ENCODE data around the gene FAM193A. TPM values are rescaled to one million over a fixed set of nuclear protein-coding genes. Genes with fewer than 3 reads are reported as not detected.

FAM193A gene
- polyA plus RNA-seq, 1 of the 3 experiments (the other 2 are of a cell fraction) = 9.2 TPM

DNA sequence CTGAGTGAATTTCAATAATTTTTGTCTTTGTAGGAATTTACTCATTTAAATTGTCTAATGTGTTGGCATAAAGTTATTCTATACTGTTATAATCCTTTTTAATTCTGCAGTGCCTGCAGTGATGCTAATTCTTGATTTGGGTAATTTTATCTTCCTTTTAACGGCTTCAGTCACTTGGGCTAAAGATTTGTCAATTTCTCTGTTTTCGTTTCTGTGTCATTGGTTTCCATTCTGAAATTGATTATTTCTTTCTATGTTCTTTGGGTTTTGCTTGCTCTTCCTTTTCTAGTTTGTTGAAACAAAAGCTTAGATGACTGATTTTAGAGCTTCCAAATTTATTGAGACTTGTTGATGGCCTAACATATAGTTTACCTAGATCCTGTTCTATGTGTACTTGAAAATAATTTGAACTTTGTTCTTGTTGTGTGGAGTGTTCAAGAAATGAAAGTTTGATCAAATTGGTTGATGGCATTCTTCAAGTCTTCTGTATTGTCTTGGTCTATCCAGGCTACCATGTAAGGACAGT is 130.3 kb downstream of the FAM193A start:
- no peak overlapping the region for H3K4me3 ChIP-seq (ENCODE audit: low read depth in 2 of 2, low read length in 1 of 2)
- no peak for DNase-seq
- peaks cover 45% of the 10 kb centered on the region for H3K79me2 ChIP-seq (ENCODE audit: insufficient read depth)
- peaks cover 18% of the 10 kb centered on the region for H3F3A ChIP-seq (replicated peaks; ENCODE audit: insufficient read depth)
- no peak for TF ChIP-seq TEAD4 (IDR thresholded peaks at IDR 0.05; ENCODE audit: borderline replicate concordance, insufficient read depth)
- TF ChIP-seq MXI1 (IDR thresholded peaks at IDR 0.05; ENCODE audit: low read depth, low read length) = no peak
- TF ChIP-seq, protein P1, sequence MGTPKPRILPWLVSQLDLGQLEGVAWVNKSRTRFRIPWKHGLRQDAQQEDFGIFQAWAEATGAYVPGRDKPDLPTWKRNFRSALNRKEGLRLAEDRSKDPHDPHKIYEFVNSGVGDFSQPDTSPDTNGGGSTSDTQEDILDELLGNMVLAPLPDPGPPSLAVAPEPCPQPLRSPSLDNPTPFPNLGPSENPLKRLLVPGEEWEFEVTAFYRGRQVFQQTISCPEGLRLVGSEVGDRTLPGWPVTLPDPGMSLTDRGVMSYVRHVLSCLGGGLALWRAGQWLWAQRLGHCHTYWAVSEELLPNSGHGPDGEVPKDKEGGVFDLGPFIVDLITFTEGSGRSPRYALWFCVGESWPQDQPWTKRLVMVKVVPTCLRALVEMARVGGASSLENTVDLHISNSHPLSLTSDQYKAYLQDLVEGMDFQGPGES (IDR thresholded peaks at IDR 0.05; ENCODE audit: low read depth, low read length) = no peak
- TF ChIP-seq ELF1 (IDR thresholded peaks at IDR 0.05) = no peak
- TF ChIP-seq, protein P2, sequence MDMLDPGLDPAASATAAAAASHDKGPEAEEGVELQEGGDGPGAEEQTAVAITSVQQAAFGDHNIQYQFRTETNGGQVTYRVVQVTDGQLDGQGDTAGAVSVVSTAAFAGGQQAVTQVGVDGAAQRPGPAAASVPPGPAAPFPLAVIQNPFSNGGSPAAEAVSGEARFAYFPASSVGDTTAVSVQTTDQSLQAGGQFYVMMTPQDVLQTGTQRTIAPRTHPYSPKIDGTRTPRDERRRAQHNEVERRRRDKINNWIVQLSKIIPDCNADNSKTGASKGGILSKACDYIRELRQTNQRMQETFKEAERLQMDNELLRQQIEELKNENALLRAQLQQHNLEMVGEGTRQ (IDR thresholded peaks at IDR 0.05; ENCODE audit: borderline replicate concordance, low read depth, low read length) = no peak
- TF ChIP-seq RCOR1 (IDR thresholded peaks at IDR 0.05; ENCODE audit: low read length) = no peak
- TF ChIP-seq CHD2 (IDR thresholded peaks at IDR 0.05; ENCODE audit: low read length, partially characterized antibody) = no peak
- TF ChIP-seq, protein P3, sequence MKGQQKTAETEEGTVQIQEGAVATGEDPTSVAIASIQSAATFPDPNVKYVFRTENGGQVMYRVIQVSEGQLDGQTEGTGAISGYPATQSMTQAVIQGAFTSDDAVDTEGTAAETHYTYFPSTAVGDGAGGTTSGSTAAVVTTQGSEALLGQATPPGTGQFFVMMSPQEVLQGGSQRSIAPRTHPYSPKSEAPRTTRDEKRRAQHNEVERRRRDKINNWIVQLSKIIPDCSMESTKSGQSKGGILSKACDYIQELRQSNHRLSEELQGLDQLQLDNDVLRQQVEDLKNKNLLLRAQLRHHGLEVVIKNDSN (IDR thresholded peaks at IDR 0.05; ENCODE audit: borderline replicate concordance, low read depth) = no peak
- POLR2A ChIA-PET = no interaction called here
- H3K27me3 ChIP-seq (ENCODE audit: insufficient read depth) = no peaks in the 10 kb centered on the region
- 98% methylated on average over 2 of the region's 2 CpGs for WGBS (ENCODE audit: low lambda C conversion rate)
- H3K4me2 ChIP-seq = no peak overlapping the region
- peaks cover 9% of the 10 kb centered on the region for H4K20me1 ChIP-seq (ENCODE audit: insufficient read depth)
- H2AFZ ChIP-seq (ENCODE audit: low read depth) = no peak overlapping the region
- CTCF ChIA-PET = no interaction called here
- peak overlapping the region in 1 of 2 experiments; percentile 38; a peak in 1 of 4 replicates for H3K27ac ChIP-seq (ENCODE audit: low read depth in 2 of 2, low read length in 1 of 2)
- peaks cover 14 to 25% of the 10 kb centered on the region in 2 experiments for H3K36me3 ChIP-seq (replicated peaks in 1 of 2; ENCODE audit: control insufficient read depth in 1 of 2, insufficient read depth in 2 of 2, low read length in 1 of 2)
- no peak overlapping the region for H3K9ac ChIP-seq
- no peaks in the 10 kb centered on the region; a peak in 1 of 4 replicates for H3K4me1 ChIP-seq (ENCODE audit: control insufficient read depth in 1 of 2, insufficient read depth in 2 of 2, low read depth in 1 of 2, low read length in 1 of 2)
- H3K9me2 ChIP-seq = no peaks in the 10 kb centered on the region
- no peaks in the 10 kb centered on the region for H3K9me3 ChIP-seq

DNA sequence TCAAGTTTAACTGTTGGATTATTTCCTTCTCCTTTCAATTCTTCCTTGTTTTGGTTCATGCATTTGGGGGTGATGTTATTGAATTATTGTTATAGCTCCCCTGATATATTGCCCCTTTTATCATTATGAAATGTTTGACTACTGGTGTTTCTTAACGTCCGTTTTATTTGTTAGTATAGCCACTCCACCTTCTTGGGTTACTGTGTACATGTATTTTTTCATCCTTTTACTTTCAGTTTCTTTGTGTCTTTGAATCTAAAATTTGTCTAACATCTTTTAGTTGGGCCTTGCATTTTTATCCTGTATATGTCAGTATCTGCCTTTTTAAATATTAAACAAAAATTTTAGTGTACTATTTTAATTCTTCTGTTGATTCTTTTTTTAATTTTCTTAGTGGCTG is 131.0 kb downstream of the FAM193A start:
- WGBS (ENCODE audit: low lambda C conversion rate) = 88% methylated on average over 2 of the region's 2 CpGs
- Histone ChIP-seq H3K9me2 (no peaks in the 10 kb centered on the region), H3K9ac (no peak overlapping the region), H3K4me3 (ENCODE audit: low read depth in 2 of 2, low read length in 1 of 2) (no peak overlapping the region), H3K4me1 (ENCODE audit: control insufficient read depth in 1 of 2, insufficient read depth in 2 of 2, low read depth in 1 of 2, low read length in 1 of 2) (no peaks in the 10 kb centered on the region; a peak in 1 of 4 replicates), H3K79me2 (ENCODE audit: insufficient read depth) (peaks cover 45% of the 10 kb centered on the region), H3F3A (replicated peaks; ENCODE audit: insufficient read depth) (peaks cover 18% of the 10 kb centered on the region), H2AFZ (ENCODE audit: low read depth) (no peak overlapping the region), H3K27me3 (ENCODE audit: insufficient read depth) (no peaks in the 10 kb centered on the region), H3K4me2 (0 out of 2 replicates have a peak overlapping the region, but pooled peaks have one; percentile 27), H3K9me3 (no peaks in the 10 kb centered on the region), H3K27ac (ENCODE audit: low read depth in 2 of 2, low read length in 1 of 2) (no peak overlapping the region), H4K20me1 (ENCODE audit: insufficient read depth) (peaks cover 9% of the 10 kb centered on the region), H3K36me3 (replicated peaks in 1 of 2; ENCODE audit: control insufficient read depth in 1 of 2, insufficient read depth in 2 of 2, low read length in 1 of 2) (peaks cover 21 to 30% of the 10 kb centered on the region in 2 experiments)
- TF ChIP-seq, protein P2 (IDR thresholded peaks at IDR 0.05; ENCODE audit: borderline replicate concordance, low read depth, low read length) = no peak
- no peak for TF ChIP-seq SIN3A (IDR thresholded peaks at IDR 0.05; ENCODE audit: borderline replicate concordance, low read depth, low read length)
- TF ChIP-seq GATA2 (CRISPR knock-in tag; IDR thresholded peaks at IDR 0.05) = no peak
- TF ChIP-seq MXI1 (IDR thresholded peaks at IDR 0.05; ENCODE audit: low read depth, low read length) = no peak
- CTCF ChIA-PET = interaction anchor here (0.7 kb wide), 1 partner anchor 185 kb away, joined by 4 read pairs; no protein-coding TSS in a partner anchor
- DNase-seq = no peak
- POLR2A ChIA-PET = no interaction called here

Data from SK-N-SH (cell line).